ENCODE results near the gene RAB10. TPM values are rescaled to one million over a fixed set of nuclear protein-coding genes. Genes with fewer than 3 reads are reported as not detected.

RAB10 gene
- total and polyA plus RNA-seq, 2 of the 13 experiments (the other 11 are each of a cell fraction or from before 2014, with no cell fraction given) = 48.2 to 120 TPM

DNA sequence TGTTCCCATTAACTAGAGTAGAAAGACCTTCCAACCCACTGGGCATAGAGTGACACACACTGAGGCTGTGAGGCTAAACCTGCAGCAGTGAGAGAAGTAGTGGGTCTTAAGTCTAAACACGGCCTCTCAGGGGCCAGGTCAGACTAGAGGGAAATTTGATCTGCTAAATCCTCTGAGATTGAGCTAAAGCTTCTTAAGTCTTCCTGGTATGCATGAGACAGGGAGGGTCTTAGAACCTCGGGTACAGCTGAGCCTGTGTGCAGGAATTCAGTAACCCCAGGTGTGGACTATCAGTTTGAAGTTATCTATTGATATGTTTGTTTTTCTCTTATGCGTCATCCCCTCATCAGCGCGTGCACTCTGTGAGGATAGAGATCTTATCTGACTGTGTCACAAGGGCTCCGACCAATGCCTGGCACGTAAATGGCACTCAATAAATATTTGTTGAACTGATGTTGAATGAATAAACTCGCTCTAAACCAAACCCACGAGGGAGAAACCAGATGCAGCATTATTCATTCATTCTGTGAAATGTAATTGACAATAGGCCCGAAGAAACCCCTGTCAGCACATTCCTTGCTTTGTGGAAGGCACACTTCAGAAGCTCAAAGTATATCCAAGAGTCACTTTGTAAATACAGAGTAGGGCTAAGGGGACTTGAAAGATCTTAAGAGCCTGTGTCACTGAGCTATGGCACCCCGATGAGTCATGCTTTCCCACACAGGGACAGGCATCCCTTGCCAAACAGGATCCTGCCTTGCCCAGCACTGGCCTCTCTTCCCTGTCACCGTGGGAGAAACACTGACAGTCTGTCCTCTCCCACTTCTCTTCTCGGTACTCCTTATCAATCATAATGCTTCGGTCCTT lies 21.7 kb upstream of the RAB10 start (continued):
- TF ChIP-seq, protein P1, sequence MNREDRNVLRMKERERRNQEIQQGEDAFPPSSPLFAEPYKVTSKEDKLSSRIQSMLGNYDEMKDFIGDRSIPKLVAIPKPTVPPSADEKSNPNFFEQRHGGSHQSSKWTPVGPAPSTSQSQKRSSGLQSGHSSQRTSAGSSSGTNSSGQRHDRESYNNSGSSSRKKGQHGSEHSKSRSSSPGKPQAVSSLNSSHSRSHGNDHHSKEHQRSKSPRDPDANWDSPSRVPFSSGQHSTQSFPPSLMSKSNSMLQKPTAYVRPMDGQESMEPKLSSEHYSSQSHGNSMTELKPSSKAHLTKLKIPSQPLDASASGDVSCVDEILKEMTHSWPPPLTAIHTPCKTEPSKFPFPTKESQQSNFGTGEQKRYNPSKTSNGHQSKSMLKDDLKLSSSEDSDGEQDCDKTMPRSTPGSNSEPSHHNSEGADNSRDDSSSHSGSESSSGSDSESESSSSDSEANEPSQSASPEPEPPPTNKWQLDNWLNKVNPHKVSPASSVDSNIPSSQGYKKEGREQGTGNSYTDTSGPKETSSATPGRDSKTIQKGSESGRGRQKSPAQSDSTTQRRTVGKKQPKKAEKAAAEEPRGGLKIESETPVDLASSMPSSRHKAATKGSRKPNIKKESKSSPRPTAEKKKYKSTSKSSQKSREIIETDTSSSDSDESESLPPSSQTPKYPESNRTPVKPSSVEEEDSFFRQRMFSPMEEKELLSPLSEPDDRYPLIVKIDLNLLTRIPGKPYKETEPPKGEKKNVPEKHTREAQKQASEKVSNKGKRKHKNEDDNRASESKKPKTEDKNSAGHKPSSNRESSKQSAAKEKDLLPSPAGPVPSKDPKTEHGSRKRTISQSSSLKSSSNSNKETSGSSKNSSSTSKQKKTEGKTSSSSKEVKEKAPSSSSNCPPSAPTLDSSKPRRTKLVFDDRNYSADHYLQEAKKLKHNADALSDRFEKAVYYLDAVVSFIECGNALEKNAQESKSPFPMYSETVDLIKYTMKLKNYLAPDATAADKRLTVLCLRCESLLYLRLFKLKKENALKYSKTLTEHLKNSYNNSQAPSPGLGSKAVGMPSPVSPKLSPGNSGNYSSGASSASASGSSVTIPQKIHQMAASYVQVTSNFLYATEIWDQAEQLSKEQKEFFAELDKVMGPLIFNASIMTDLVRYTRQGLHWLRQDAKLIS (CRISPR knock-in tag; IDR thresholded peaks at IDR 0.05) = no peak
- TF ChIP-seq ZNF251 (CRISPR knock-in tag; IDR thresholded peaks at IDR 0.05) (no peak), IRF1 (CRISPR knock-in tag; IDR thresholded peaks at IDR 0.05; ENCODE audit: low read depth) (no peak), XBP1 (CRISPR knock-in tag; IDR thresholded peaks at IDR 0.05) (no peak), SMARCC2 (IDR thresholded peaks at IDR 0.05) (no peak), HOXA7 (CRISPR knock-in tag; IDR thresholded peaks at IDR 0.05) (no peak), RFXAP (CRISPR knock-in tag; IDR thresholded peaks at IDR 0.05; ENCODE audit: borderline replicate concordance) (no peak), ZFP41 (CRISPR knock-in tag; IDR thresholded peaks at IDR 0.05; ENCODE audit: borderline replicate concordance) (no peak), ZNF160 (CRISPR knock-in tag; IDR thresholded peaks at IDR 0.05) (no peak), RFXANK (CRISPR knock-in tag; IDR thresholded peaks at IDR 0.05) (no peak), MBD4 (IDR thresholded peaks at IDR 0.05; ENCODE audit: borderline replicate concordance, low read length) (no peak), HDAC6 (IDR thresholded peaks at IDR 0.05; ENCODE audit: low read depth, low read length) (no peak)
- TF ChIP-seq, protein P2, sequence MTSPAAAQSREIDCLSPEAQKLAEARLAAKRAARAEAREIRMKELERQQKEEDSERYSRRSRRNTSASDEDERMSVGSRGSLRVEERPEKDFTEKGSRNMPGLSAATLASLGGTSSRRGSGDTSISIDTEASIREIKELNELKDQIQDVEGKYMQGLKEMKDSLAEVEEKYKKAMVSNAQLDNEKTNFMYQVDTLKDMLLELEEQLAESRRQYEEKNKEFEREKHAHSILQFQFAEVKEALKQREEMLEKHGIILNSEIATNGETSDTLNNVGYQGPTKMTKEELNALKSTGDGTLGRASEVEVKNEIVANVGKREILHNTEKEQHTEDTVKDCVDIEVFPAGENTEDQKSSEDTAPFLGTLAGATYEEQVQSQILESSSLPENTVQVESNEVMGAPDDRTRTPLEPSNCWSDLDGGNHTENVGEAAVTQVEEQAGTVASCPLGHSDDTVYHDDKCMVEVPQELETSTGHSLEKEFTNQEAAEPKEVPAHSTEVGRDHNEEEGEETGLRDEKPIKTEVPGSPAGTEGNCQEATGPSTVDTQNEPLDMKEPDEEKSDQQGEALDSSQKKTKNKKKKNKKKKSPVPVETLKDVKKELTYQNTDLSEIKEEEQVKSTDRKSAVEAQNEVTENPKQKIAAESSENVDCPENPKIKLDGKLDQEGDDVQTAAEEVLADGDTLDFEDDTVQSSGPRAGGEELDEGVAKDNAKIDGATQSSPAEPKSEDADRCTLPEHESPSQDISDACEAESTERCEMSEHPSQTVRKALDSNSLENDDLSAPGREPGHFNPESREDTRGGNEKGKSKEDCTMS (CRISPR knock-in tag; conservative IDR thresholded peaks at IDR 0.05) = no peak
- TF ChIP-seq, protein P3, sequence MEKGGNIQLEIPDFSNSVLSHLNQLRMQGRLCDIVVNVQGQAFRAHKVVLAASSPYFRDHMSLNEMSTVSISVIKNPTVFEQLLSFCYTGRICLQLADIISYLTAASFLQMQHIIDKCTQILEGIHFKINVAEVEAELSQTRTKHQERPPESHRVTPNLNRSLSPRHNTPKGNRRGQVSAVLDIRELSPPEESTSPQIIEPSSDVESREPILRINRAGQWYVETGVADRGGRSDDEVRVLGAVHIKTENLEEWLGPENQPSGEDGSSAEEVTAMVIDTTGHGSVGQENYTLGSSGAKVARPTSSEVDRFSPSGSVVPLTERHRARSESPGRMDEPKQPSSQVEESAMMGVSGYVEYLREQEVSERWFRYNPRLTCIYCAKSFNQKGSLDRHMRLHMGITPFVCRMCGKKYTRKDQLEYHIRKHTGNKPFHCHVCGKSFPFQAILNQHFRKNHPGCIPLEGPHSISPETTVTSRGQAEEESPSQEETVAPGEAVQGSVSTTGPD (CRISPR knock-in tag; IDR thresholded peaks at IDR 0.05) = no peak
- TF ChIP-seq, protein P4, sequence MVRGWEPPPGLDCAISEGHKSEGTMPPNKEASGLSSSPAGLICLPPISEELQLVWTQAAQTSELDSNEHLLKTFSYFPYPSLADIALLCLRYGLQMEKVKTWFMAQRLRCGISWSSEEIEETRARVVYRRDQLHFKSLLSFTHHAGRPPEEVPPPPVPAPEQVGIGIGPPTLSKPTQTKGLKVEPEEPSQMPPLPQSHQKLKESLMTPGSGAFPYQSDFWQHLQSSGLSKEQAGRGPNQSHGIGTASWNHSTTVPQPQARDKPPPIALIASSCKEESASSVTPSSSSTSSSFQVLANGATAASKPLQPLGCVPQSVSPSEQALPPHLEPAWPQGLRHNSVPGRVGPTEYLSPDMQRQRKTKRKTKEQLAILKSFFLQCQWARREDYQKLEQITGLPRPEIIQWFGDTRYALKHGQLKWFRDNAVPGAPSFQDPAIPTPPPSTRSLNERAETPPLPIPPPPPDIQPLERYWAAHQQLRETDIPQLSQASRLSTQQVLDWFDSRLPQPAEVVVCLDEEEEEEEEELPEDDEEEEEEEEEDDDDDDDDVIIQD (CRISPR knock-in tag; IDR thresholded peaks at IDR 0.05; ENCODE audit: low read depth) = no peak
- TF ChIP-seq, protein P5, sequence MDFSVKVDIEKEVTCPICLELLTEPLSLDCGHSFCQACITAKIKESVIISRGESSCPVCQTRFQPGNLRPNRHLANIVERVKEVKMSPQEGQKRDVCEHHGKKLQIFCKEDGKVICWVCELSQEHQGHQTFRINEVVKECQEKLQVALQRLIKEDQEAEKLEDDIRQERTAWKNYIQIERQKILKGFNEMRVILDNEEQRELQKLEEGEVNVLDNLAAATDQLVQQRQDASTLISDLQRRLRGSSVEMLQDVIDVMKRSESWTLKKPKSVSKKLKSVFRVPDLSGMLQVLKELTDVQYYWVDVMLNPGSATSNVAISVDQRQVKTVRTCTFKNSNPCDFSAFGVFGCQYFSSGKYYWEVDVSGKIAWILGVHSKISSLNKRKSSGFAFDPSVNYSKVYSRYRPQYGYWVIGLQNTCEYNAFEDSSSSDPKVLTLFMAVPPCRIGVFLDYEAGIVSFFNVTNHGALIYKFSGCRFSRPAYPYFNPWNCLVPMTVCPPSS (IDR thresholded peaks at IDR 0.05) = no peak

Data from HepG2 (cell line).